ENCODE data around the gene MRPL55.
A peak's percentile ranks its signal among the peaks of the same experiment; 100 is the strongest.

The MRPL55 gene

GRCh38 chr1:228109073-228109961 lies at the start of gene MRPL55:
MRPL55 (minus strand) TSS chr1:228109299; CDS start chr1:228108260, 1,039 bp downstream.
- DNase-seq (ENCODE audit: low spot score) = peak; percentile 96

DNA sequence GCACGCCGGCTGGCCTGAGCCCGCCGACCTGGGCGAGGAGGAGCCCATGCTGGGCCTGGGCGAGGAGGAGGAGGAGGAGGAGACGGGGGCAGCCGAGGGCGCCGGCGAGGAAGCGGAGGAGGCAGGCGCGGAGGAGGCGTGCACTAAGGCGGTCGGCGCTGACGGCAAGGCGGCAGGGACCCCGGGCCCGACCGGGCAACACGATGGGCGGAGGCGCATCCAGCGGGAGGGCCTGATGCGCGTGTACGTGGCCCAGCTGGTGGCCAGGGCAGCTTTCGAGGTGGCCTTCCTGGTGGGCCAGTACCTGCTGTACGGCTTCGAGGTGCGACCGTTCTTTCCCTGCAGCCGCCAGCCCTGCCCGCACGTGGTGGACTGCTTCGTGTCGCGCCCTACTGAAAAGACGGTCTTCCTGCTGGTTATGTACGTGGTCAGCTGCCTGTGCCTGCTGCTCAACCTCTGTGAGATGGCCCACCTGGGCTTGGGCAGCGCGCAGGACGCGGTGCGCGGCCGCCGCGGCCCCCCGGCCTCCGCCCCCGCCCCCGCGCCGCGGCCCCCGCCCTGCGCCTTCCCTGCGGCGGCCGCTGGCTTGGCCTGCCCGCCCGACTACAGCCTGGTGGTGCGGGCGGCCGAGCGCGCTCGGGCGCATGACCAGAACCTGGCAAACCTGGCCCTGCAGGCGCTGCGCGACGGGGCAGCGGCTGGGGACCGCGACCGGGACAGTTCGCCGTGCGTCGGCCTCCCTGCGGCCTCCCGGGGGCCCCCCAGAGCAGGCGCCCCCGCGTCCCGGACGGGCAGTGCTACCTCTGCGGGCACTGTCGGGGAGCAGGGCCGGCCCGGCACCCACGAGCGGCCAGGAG lies 49.3 kb upstream of the MRPL55 start:
- no peak for DNase-seq (ENCODE audit: low spot score)

- DNase-seq (ENCODE audit: low spot score) = no peak
These were observed 48.6 kb upstream of the MRPL55 start for GRCh38 chr1:228157729-228158126.

GRCh38 chr1:228156941-228157728 lies 48.0 kb upstream of the MRPL55 start:
- no peak for DNase-seq (ENCODE audit: low spot score)

GRCh38 chr1:228156515-228156881 lies 47.4 kb upstream of the MRPL55 start:
- no peak for DNase-seq (ENCODE audit: low spot score)

GRCh38 chr1:228155596-228156514 lies 46.8 kb upstream of the MRPL55 start:
- DNase-seq (ENCODE audit: low spot score) = no peak

DNA sequence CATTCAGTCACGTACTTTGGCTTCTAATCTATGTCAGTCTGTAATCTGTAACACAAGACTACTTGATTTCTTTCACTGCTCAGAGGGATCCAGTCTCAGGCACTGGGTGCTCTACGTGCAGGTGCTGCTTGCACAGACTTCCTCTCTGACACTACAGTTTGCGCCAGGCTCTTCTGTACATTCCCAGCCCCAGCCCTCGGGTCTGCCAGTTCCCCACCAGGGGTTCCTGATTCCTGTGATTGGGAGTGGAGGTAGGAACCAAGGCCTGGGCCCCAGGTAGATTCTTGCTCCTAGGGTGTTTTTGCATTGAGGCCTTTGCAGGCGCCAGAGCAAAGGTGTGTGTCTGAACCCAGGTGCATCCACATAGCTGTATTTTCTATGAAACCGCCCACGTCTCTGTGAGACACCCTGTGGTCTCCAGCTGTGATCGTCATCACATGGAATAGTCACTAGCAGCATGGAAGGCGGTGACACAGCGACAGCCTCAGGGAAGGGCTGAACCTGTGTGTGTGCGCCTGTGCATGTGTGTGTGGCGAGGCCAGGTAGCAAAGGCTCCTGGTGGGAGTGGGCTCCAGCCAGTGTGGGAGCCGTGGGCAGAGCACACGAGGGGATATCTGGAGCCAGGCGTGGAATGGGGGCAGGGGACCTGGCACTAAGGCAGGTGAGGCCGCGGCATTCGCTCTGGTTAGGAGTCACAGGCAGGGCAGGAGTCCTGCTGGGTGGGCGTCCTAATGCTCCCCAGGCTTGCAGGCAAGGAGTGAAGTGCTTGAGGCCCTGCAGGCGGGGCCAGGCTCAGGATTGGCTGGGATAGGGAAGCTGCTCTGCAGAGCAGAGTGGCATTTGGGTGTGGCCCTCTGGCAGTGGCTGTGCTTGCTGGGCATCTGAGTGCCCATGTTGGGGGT lies 45.8 kb upstream of the MRPL55 start:
- DNase-seq (ENCODE audit: low spot score) = no peak

GRCh38 chr1:228154021-228154669 lies 45.0 kb upstream of the MRPL55 start:
- DNase-seq (ENCODE audit: low spot score) = no peak

- DNase-seq (ENCODE audit: low spot score) = no peak
These were observed 43.8 kb upstream of the MRPL55 start for GRCh38 chr1:228152918-228153258.

DNA sequence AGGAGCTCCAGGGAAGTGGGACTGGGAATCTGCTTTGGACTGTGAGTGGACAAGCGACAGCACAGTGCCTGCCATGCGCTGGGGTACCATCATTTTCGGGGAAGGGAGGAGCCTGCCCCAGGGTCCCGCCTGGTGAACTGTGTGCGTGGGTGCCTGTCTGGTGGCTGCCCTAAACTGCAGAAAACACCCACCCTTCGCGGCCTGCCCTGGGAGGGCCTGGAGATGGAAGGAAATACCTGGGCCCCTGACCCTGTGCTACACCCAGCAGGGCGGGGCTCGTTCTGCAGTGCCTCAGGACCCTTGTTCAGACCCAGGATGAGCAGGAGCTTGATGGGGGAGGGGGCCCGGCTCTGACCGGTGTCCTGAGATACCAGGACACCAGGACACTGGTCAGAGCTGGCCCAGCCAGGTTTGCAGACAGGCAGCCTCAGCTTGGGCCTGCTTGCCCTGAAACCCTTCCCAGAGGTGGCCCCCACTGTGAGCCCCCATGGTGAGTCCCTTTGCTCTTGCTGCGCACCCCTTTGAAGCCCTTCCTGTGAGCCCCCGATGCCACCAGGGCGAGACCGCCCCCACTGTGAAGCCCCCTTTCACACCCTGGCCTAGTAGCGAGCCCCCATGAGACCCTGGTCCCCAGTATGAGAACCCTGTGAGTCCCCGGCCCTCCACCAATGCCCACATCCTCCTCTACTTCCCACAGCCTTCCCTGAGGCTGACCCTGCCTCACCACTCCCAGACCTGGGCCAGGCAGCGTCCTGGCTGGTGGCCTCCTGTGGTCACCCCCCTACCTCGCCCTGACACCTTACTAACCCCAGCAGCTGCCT lies 43.2 kb upstream of the MRPL55 start:
- DNase-seq (ENCODE audit: low spot score) = no peak

GRCh38 chr1:228151180-228151925 lies 42.3 kb upstream of the MRPL55 start:
- no peak for DNase-seq (ENCODE audit: low spot score)

- DNase-seq (ENCODE audit: low spot score) = no peak
These were observed 41.5 kb upstream of the MRPL55 start for GRCh38 chr1:228150461-228151179.

GRCh38 chr1:228150120-228150460 lies 41.0 kb upstream of the MRPL55 start:
- DNase-seq (ENCODE audit: low spot score) = no peak

DNA sequence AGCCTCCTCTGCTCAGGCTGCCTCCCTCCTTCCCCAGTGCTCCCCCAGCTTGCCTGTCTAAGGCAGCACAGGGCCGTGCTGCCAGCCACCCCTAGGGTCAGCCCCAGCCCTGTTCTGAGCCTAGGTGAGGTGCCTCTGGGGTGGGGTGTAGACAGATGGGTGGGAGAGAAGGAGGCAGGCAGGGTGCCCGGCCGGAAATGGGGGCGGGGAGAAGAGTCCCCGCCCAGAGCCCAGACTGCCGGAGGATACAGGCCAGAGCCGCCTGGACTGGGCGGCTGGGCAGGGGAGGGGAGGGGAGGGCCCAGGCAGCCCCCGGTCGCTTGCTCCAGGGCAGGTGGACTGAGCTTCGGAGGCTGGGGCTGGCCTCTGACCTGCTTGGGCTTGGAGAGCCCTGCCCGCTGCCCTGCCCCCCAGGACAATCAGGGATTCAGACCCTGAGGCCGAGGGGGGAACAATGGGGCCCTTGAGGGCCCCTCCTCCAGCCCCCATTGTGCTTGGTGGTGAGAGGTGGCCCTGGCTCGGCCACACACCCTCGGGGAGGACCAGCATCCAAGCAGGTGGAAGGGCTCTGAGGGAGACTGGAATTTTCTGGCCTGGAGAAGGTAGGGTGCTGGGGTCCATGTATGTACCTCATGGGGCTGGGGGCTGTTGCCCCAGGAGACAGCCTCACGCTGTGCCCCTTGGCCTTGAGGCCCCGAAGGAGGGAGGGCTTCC lies 40.5 kb upstream of the MRPL55 start, which contains the start of gene GJC2:
Gene GJC2 (plus strand): TSS at position 525 of the 714 bp plus-strand sequence. CDS start 7,829 bp downstream, outside the sequence.
- no peak for DNase-seq (ENCODE audit: low spot score)

DNA sequence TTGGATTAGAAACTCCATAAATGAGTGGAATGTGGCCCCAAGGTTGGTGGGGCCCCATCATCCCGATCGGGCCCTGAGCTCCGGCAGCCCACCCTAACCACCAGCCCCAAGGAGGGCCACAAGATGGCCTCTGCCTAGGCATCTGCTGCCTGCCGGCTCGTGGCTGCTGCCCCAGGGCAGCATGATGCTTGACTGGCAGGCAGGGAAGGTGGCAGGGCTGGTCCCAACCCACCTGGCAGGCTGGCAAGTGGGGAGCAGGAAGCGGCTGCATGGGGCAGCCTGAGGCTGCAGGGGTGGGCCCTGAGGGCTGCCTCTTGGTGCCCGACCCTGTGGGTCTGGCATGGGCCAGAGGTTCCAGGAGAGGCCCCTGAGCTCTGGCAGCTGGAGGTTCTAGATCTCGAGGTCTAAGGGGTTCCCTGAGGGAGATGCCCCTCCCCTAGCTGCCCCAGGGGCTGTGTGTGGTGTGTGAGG lies 39.9 kb upstream of the MRPL55 start:
- no peak for DNase-seq (ENCODE audit: low spot score)

DNA sequence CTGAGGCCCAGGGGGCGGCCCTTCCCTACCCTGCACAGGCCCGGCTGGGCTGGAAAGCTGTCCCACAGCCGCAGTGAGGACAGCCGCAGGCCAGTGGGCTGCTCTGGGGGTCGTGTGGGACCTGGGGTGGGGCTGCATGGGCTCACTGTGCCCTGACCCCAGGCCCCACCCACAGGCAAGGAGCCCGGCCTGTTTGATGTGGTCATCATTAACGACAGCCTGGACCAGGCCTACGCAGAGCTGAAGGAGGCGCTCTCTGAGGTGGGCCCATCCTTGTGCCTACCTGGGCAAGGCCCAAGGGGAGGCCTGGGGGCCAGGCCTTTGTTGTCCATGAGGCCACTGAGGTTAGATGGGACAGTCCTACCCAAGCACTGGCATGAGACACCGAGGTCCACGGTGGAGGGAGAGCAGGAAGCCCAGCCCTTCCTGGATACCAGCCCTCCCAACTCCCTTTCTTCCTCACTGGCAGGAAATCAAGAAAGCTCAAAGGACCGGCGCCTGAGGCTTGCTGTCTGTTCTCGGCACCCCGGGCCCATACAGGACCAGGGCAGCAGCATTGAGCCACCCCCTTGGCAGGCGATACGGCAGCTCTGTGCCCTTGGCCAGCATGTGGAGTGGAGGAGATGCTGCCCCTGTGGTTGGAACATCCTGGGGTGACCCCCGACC lies 39.2 kb upstream of the MRPL55 start:
- DNase-seq (ENCODE audit: low spot score) = no peak
